GM23248 (cell line): ENCODE measurements around the gene CASP1.

Experiments used
- EZH2 ChIP-seq: fragments of 200-600 bp; sonication (generic); IDR thresholded peaks from 2 replicates; pipeline ENCODE4 v1.6.1; 2018; ENCODE audit warnings: antibody characterized with exemption, mild to moderate bottlenecking; ENCODE audit not compliant: insufficient read depth, poor library complexity, severe bottlenecking
- EZH2phosphoT487 ChIP-seq: fragments of 200-600 bp; sonication (generic); IDR thresholded peaks from 2 replicates; pipeline ENCODE4 v1.6.1; 2018; ENCODE audit warnings: antibody characterized with exemption, moderate library complexity, mild to moderate bottlenecking, low read depth; ENCODE audit not compliant: insufficient read depth

GRCh38 chr11:105056446-105056845 is 21.5 kb upstream of the CASP1 start:
- TF ChIP-seq EZH2 = no peak
- TF ChIP-seq EZH2phosphoT487 = no peak
